ENCODE measurements around the gene RHOC. TPM values are rescaled to one million over a fixed set of nuclear protein-coding genes. Genes with fewer than 3 reads are reported as not detected.

Gene RHOC
- total and polyA plus RNA-seq, 2 experiments from 2014 or later, result 65.4 to 76.7 TPM

- no peaks in the 10 kb centered on the region for H3K9me3 Mint-ChIP-seq
- H3K4me3 ChIP-seq, result no peak overlapping the region
- ATAC-seq, result no peak; the same call in 2 of the 3 replicates
- no peak overlapping the region for H3K4me3 Mint-ChIP-seq
- H3K36me3 ChIP-seq (ENCODE audit: insufficient read depth), result no peaks in the 10 kb centered on the region; the same call in 1 of the 2 replicates
- H3K27ac Mint-ChIP-seq, result no peak overlapping the region
- peaks cover 15% of the 10 kb centered on the region; the same call in 1 of the 2 replicates for H4K20me1 ChIP-seq (replicated peaks; ENCODE audit: insufficient read depth)
- H3K27me3 Mint-ChIP-seq (ENCODE audit: insufficient read depth, low read depth, poor library complexity), result peaks cover 33% of the 10 kb centered on the region
- H3K27ac ChIP-seq (ENCODE audit: low read depth), result no peak overlapping the region
- peaks cover 37% of the 10 kb centered on the region for H3K4me1 ChIP-seq (ENCODE audit: insufficient read depth)
- H2AFZ ChIP-seq, result no peak overlapping the region
- H3K4me2 ChIP-seq, result no peak overlapping the region
- peaks cover 52% of the 10 kb centered on the region for H3K4me1 Mint-ChIP-seq
- no peak for DNase-seq (ENCODE audit: low spot score)
- no peaks in the 10 kb centered on the region for H3K79me2 ChIP-seq (replicated peaks; ENCODE audit: insufficient read depth)
- H3K9me2 ChIP-seq (ENCODE audit: insufficient read depth), result no peaks in the 10 kb centered on the region
- TF ChIP-seq CREB1 (CRISPR knock-in tag; IDR thresholded peaks at IDR 0.05; ENCODE audit: low read depth) (no peak), STAT1 (IDR thresholded peaks at IDR 0.05; ENCODE audit: unreplicated experiment) (no peak), NANOG (IDR thresholded peaks at IDR 0.05; ENCODE audit: borderline replicate concordance) (no peak), CTCF (conservative IDR thresholded peaks at IDR 0.05; ENCODE audit: low read depth in 2 of 2) (no peak), ETS1 (IDR thresholded peaks at IDR 0.05) (no peak), EZH2phosphoT487 (IDR thresholded peaks at IDR 0.05; ENCODE audit: unreplicated experiment) (no peak), REST (IDR thresholded peaks at IDR 0.05; ENCODE audit: unreplicated experiment) (no peak), POLR2AphosphoS5 (IDR thresholded peaks at IDR 0.05; ENCODE audit: low read depth) (no peak), ZNF462 (CRISPR knock-in tag; IDR thresholded peaks at IDR 0.05) (no peak), EZH2 (IDR thresholded peaks at IDR 0.05; ENCODE audit: low read depth, unreplicated experiment) (no peak), JUNB (IDR thresholded peaks at IDR 0.05; ENCODE audit: unreplicated experiment) (no peak), ZNF331 (CRISPR knock-in tag; IDR thresholded peaks at IDR 0.05; ENCODE audit: low read depth) (no peak), ZNF114 (CRISPR knock-in tag; IDR thresholded peaks at IDR 0.05) (no peak)
- peaks cover 15% of the 10 kb centered on the region; the same call in 1 of the 2 replicates for H3K27me3 ChIP-seq (ENCODE audit: insufficient read depth)
- 0 out of 2 replicates have a peak, but pooled peaks cover 3% of the 10 kb centered on the region for H3F3A ChIP-seq (replicated peaks; ENCODE audit: low read depth)
- peaks cover 69% of the 10 kb centered on the region for H3K36me3 Mint-ChIP-seq (ENCODE audit: low read depth)
These were observed 9.1 kb downstream of the RHOC start for GRCh38 chr1:112697781-112698201.

All from GM23338 (cell line).